ENCODE data around the gene FAM171A1. TPM values are rescaled to one million over a fixed set of nuclear protein-coding genes. Genes with fewer than 3 reads are reported as not detected.
"Not testable (repeated sequence)": the region's sequence is repeated elsewhere in the genome, so short reads cannot be mapped to it uniquely, and the experiment has no call there.

FAM171A1 gene
- 11.3 TPM for total RNA-seq

- no peak for DNase-seq
These were observed at the start of gene FAM171A1 for GRCh38 chr10:15370856-15371701. Gene FAM171A1, minus strand, starts transcription at chr10:15371289. Its CDS starts 237 bp downstream, at chr10:15371052.

- DNase-seq: no peak
These were observed 49.8 kb upstream of the FAM171A1 start for GRCh38 chr10:15420858-15421257.

- peak; percentile 7 for DNase-seq
These were observed 48.3 kb upstream of the FAM171A1 start for GRCh38 chr10:15419279-15419874.

GRCh38 chr10:15416034-15416433, 44.9 kb upstream of the FAM171A1 start:
- no peak for DNase-seq

DNA sequence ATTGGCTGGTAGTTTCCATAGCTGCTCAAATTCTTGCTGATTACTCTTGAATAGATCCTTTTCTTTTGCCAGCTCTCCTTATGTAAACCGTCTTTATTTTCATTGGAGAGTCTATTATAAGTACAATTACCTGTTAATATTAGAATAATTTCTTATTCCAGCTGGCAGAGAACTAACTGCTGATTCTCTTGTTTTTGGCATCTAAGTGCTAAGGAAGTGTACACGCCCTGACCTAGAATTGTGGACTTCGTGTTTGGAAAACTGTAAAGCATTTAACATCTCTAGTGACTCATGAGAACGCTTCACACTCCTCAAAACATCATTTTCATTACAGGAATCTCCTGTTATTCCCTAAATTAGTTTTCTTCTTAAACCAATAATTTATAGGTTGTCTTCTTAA, 39.9 kb upstream of the FAM171A1 start:
- DNase-seq: no peak

DNA sequence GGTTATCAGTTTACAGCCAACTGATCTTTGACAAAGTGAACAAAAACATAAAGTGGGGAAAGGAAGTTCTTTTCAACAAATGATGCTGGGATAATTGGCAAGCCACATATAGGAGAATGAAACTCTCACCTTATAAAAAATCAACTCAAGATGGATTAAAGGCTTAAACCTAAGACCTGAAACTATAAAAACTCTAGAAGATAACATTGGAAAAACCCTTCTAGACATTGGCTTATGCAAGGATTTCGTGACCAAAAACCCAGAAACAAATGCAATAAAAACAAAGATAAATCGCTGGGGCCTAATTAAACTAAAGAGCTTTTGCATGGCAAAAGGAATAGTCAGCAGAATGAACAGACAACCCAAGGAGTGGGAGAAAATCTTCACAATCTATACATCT, 38.3 kb upstream of the FAM171A1 start:
- DNase-seq: not testable (repeated sequence)

GRCh38 chr10:15408557-15408956, 37.5 kb upstream of the FAM171A1 start:
- DNase-seq: no peak

- DNase-seq: no peak
These were observed 34.2 kb upstream of the FAM171A1 start for GRCh38 chr10:15405319-15405718.

DNA sequence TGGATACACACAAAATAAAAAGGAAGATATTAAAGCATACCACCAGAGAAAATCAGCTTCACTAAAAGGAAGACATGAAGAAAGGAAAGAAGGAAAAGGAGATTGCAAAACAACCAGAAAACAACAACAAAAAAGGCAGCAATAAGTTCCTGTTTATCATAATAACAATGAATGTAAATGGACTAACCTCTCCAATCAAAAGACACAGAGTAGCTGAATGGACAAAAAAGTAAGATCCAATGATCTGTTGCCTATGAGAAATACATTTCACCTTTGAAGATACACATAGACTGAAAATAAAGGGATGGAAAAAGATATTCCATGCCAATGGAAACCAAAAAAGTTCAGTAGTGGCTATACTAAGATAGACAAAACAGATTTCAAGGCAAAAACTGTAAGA, 30.3 kb upstream of the FAM171A1 start:
- DNase-seq: no peak

DNA sequence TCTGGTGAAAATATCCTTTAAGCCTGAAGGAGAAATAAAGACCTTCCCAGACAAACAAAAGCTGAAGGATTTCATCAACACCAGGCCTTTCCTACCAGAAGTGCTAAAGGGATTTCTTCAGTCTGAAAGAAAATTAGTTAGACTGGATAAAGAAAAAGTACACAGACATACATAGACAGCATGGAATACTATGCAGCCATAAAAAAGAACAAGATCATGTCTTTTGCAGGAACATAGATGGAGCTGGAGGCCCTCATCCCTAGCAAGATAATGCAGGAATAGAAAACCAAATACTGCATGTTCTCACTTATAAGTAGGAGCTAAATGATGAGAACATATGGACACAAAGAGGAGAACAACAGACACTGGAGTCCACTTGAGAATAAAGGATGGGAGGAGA, 29.4 kb upstream of the FAM171A1 start:
- DNase-seq: not testable (repeated sequence)

- DNase-seq: no peak
These were observed 28.1 kb upstream of the FAM171A1 start for GRCh38 chr10:15399060-15399661.

DNA sequence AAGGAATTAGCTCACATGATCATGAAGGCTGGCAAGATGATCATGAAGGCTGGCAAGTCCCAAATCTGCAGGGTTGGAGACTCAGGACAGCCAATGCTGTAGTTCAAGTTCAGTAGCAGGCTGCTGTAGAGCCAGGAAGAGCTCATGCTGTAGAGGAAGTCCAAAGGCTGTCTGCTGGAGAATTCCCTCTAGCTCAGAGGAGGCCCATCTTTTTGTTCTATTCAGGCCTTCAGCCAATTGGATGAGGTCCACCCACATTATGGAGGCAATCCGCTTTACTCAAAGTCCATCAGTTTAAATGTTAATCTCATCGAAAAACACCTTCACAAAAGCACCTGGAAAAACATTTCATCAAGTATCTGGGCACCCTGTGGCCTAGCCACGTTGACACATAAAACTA, 24.8 kb upstream of the FAM171A1 start:
- no peak for DNase-seq

DNA sequence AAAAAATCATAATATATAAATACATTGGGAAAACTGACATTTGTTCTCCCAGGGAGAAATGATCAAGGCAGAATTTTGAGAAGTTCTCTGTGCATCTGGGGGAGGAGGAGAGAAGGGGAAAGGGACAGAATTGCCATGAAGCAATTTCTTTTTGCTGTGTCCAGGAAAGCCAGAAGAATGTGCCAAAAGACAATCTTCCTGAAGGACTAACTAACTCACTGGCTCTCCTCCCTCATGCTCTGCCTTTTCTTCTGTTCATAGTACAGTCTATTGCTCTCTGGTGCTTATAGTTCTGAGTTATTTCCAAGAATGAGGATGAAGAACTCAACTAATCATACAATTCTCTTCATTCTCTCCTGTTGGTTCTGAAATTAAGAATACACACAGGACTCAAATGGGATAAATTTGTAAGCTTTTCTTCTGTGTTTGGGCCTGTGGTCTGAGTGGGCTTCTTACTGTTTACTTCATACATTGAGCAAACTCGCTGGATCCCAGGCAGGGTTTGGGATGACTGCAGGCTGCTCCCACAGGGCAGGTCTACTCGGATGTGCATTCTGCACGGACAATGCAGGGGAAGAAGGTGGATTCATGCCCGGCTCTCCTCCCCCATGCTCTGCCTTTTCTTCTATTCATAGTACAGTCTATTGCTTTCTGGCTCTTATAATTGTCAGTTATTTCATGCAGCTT, 22.2 kb upstream of the FAM171A1 start:
- DNase-seq: no peak

DNA sequence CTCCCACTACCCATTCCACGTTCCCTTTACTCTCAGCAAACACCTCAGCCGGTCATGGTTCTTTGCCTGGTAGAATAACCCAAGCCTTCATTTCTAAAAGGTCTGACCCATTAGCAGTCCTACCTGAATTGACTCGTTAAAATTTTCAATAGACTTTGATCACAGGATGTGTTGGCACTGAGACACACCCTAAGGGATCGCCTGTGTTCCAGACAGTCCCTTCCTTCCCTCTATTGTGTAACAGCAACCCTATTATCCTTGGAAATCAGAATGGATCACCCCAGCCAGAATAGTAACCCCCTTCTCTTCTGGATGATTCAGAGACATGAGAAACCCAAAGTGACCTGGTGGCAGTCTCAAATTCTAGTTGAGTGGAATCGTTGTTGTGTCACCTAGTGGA, 20.4 kb upstream of the FAM171A1 start:
- no peak for DNase-seq

DNA sequence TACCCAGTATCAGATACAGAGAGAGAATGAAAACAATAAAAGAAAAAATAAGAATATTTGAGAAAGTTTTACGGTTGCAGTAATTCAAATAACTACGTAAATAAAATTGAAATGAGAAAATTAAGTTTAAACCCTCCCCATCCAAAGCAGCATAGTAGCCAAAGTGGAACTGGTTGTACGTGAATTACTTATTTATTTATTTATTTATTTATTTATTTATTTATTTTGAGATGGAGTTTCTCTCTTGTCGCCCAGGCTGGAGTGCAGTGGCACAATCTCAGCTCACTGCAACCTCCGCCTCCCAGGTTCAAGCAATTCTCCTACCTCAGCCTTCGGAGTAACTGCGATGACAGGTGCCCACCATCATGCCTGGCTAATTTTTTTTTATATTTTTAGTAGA, 17.1 kb upstream of the FAM171A1 start:
- DNase-seq: not testable (repeated sequence)

GRCh38 chr10:15387021-15387420, 15.9 kb upstream of the FAM171A1 start:
- no peak for DNase-seq

DNA sequence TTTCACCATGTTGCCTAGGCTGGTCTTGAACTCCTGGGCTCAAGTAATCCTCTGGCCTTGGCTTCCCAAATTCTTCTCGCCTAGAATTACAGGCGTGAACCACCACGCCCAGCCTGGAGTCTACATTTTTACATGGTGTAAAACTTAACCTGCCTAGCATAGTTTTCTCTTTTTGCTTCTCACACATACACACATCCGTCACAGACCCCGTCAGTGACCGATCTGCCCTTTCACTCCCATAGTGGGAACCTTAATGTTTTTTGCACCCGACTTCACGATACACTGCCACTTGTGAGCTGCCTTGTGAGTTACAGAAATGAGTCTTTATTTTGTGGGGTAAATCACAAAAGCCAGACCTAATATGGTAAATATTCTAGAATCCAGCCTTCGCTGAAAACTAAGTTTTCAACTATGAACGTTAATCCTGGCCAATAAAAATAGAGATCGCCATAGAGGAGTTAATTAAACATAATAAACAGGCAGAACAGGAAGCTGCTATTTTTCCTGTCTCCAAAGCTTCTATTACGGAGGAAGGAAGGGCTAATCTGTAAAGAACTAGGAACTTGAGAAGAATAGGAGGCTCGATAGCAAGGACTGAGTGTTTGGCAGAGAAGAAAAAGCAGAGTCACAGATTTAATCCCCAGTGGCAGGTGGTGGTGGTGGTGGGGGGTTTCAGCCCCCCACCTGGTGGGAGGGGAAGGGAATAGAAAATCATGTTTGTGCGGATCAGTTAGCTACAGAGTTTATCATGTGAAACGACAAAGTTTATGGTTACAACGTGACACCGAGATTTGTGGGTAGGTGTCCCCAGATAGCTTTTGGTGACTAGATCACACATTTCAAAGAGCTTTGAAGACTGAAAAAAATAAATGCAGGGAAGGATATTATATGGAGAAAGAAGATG, 14.7 kb upstream of the FAM171A1 start:
- no peak for DNase-seq

GRCh38 chr10:15381420-15381819, 10.3 kb upstream of the FAM171A1 start:
- DNase-seq: no peak

- no peak for DNase-seq
These were observed 8.0 kb upstream of the FAM171A1 start for GRCh38 chr10:15379078-15379477.

- DNase-seq: no peak
These were observed 7.5 kb upstream of the FAM171A1 start for GRCh38 chr10:15378569-15378968.

GRCh38 chr10:15374566-15374965, 3.5 kb upstream of the FAM171A1 start:
- DNase-seq: peak; percentile 9

GRCh38 chr10:15374156-15374555, 3.1 kb upstream of the FAM171A1 start:
- no peak for DNase-seq

Measured in skin of body (tissue), 2 donors.